Measurements from ENCODE around the gene PHF21A. TPM values are rescaled to one million over a fixed set of nuclear protein-coding genes. Genes with fewer than 3 reads are reported as not detected.
A peak's percentile ranks its signal among the peaks of the same experiment; 100 is the strongest.

PHF21A gene
- total and polyA plus RNA-seq, 2 of the 13 experiments (the other 11 are each of a cell fraction or from before 2014, with no cell fraction given) = 4.1 to 34.6 TPM

DNA sequence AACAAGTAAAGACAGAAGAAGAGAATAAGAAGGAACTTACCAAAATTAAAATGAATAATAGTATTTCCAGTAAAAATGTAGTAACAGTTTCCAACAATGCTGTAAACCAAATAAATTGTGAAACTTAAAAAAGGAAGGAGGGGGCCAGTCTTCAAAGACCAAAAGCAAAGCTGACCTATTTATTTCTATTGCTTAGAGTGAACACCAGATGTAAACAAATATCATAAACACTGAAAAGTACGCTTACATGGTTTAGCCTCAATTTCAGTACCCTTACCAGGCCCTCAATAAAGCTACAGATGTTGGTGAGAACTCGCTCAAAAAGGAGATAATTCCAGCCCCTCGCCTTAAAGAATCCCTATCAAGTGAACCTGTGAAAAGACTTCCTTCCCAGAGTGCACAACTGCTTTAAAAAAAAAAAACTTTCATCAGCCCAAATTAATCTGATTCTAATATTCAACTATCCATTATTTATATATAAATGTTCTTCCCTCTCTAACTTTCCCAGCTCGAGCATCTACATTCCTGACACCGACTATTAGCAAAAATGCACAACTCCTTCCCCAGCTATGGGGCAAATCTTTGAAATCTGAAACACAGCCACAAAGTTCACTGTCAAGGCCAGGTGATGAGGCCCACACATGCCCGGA, 2.4 kb downstream of the PHF21A start (continued):
- TF ChIP-seq, protein P1, sequence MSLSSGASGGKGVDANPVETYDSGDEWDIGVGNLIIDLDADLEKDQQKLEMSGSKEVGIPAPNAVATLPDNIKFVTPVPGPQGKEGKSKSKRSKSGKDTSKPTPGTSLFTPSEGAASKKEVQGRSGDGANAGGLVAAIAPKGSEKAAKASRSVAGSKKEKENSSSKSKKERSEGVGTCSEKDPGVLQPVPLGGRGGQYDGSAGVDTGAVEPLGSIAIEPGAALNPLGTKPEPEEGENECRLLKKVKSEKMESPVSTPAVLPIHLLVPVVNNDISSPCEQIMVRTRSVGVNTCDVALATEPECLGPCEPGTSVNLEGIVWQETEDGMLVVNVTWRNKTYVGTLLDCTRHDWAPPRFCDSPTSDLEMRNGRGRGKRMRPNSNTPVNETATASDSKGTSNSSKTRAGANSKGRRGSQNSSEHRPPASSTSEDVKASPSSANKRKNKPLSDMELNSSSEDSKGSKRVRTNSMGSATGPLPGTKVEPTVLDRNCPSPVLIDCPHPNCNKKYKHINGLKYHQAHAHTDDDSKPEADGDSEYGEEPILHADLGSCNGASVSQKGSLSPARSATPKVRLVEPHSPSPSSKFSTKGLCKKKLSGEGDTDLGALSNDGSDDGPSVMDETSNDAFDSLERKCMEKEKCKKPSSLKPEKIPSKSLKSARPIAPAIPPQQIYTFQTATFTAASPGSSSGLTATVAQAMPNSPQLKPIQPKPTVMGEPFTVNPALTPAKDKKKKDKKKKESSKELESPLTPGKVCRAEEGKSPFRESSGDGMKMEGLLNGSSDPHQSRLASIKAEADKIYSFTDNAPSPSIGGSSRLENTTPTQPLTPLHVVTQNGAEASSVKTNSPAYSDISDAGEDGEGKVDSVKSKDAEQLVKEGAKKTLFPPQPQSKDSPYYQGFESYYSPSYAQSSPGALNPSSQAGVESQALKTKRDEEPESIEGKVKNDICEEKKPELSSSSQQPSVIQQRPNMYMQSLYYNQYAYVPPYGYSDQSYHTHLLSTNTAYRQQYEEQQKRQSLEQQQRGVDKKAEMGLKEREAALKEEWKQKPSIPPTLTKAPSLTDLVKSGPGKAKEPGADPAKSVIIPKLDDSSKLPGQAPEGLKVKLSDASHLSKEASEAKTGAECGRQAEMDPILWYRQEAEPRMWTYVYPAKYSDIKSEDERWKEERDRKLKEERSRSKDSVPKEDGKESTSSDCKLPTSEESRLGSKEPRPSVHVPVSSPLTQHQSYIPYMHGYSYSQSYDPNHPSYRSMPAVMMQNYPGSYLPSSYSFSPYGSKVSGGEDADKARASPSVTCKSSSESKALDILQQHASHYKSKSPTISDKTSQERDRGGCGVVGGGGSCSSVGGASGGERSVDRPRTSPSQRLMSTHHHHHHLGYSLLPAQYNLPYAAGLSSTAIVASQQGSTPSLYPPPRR (CRISPR knock-in tag; IDR thresholded peaks at IDR 0.05; ENCODE audit: borderline replicate concordance) = peak; percentile 54; the same call in 1 of the 2 replicates
- TF ChIP-seq FOSL2 (CRISPR knock-in tag; IDR thresholded peaks at IDR 0.05) (peak; percentile 42; the same call in 1 of the 2 replicates), GFI1 (CRISPR knock-in tag; IDR thresholded peaks at IDR 0.05; ENCODE audit: borderline replicate concordance) (peak; percentile 90), NR2F2 (IDR thresholded peaks at IDR 0.05; ENCODE audit: borderline replicate concordance, low read depth) (peak; percentile 45; the same call in 1 of the 2 replicates), ATRX (CRISPR knock-in tag; IDR thresholded peaks at IDR 0.05; ENCODE audit: borderline replicate concordance) (no peak), NFIC (IDR thresholded peaks at IDR 0.05; ENCODE audit: low read length) (peak; percentile 36; the same call in 1 of the 2 replicates), ZNF768 (CRISPR knock-in tag; IDR thresholded peaks at IDR 0.05) (no peak), SIX1 (CRISPR knock-in tag; IDR thresholded peaks at IDR 0.05; ENCODE audit: borderline replicate concordance) (peak; percentile 73; the same call in 1 of the 2 replicates), ZNF678 (CRISPR knock-in tag; IDR thresholded peaks at IDR 0.05) (no peak), RCOR2 (CRISPR knock-in tag; IDR thresholded peaks at IDR 0.05) (peak; percentile 35; the same call in 1 of the 2 replicates), ARHGAP35 (CRISPR knock-in tag; IDR thresholded peaks at IDR 0.05; ENCODE audit: borderline replicate concordance) (no peak), SOX13 (IDR thresholded peaks at IDR 0.05) (peak; percentile 34; the same call in 1 of the 2 replicates), SOX13 (CRISPR knock-in tag; conservative IDR thresholded peaks at IDR 0.05 in 1 of 2, IDR thresholded peaks at IDR 0.05 in 1 of 2) (no peak), ELF3 (CRISPR knock-in tag; IDR thresholded peaks at IDR 0.05) (no peak), ARID5B (CRISPR knock-in tag; IDR thresholded peaks at IDR 0.05) (peak; percentile 91), ZNF124 (CRISPR knock-in tag; IDR thresholded peaks at IDR 0.05) (0 out of 2 replicates have a peak, but pooled peaks have one; percentile 13)
- TF ChIP-seq, protein P2, sequence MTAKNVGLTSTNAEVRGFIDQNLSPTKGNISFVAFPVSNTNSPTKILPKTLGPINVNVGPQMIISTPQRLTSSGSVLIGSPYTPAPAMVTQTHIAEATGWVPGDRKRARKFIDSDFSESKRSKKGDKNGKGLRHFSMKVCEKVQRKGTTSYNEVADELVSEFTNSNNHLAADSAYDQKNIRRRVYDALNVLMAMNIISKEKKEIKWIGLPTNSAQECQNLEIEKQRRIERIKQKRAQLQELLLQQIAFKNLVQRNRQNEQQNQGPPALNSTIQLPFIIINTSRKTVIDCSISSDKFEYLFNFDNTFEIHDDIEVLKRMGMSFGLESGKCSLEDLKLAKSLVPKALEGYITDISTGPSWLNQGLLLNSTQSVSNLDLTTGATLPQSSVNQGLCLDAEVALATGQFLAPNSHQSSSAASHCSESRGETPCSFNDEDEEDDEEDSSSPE (CRISPR knock-in tag; IDR thresholded peaks at IDR 0.05) = 0 out of 2 replicates have a peak, but pooled peaks have one; percentile 1
- TF ChIP-seq, protein P3, sequence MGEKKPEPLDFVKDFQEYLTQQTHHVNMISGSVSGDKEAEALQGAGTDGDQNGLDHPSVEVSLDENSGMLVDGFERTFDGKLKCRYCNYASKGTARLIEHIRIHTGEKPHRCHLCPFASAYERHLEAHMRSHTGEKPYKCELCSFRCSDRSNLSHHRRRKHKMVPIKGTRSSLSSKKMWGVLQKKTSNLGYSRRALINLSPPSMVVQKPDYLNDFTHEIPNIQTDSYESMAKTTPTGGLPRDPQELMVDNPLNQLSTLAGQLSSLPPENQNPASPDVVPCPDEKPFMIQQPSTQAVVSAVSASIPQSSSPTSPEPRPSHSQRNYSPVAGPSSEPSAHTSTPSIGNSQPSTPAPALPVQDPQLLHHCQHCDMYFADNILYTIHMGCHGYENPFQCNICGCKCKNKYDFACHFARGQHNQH (CRISPR knock-in tag; IDR thresholded peaks at IDR 0.05) = peak; percentile 72; the same call in 1 of the 2 replicates
